DND-41 (cell line): Measurements from ENCODE around the gene CYSRT1.

ENCODE experiments used
- EZH2 ChIP-seq: IDR thresholded peaks from 3 replicates; pipeline ENCODE4 v1.6.1; 2012; ENCODE audit warnings: borderline replicate concordance, low read depth, mild to moderate bottlenecking, moderate library complexity, low read length, inconsistent platforms; ENCODE audit not compliant: severe bottlenecking
- TF ChIP-seq, protein P1 (sequence below): IDR thresholded peaks from 2 replicates; pipeline ENCODE4 v1.5.1; 2012; ENCODE audit warnings: borderline replicate concordance, low read length, moderate library complexity, mild to moderate bottlenecking; ENCODE audit not compliant: poor library complexity, severe bottlenecking; ENCODE audit errors: extremely low read depth

DNA sequence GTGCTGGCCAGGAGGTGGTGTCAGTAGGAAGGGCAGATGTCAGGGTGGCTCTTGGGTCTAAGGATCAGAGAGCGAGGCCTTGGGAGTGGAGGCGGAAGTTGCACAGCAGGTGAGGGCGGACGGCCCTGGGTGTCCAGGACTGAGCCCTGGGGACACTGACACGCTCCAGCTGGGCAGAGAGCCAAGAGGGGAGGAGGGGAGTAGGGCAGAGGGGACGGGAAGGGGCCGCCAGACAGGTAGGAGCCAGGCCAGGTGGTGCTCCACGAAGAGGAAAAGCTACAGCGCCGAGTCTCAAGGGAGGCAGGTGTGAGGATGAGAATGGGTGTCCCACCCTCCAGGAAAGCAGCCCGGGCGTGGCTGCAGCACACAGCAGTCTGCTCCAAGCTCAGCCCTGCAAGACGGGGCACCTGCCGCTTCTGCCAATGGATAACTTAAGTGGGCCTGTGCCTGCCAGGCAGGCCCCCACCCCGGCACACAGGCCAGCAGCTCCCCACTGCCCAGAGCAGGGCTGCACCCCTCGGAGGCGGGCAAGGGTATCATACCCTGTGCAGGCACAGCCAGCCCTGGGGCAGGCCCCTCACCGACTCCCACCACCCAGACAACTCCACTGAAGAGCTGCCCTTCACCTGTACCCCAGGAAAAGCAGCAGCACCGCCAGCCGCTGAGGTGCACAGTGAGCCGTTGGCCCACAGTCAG lies 29.3 kb upstream of the CYSRT1 start:
- TF ChIP-seq EZH2: no peak
- TF ChIP-seq, protein P1, sequence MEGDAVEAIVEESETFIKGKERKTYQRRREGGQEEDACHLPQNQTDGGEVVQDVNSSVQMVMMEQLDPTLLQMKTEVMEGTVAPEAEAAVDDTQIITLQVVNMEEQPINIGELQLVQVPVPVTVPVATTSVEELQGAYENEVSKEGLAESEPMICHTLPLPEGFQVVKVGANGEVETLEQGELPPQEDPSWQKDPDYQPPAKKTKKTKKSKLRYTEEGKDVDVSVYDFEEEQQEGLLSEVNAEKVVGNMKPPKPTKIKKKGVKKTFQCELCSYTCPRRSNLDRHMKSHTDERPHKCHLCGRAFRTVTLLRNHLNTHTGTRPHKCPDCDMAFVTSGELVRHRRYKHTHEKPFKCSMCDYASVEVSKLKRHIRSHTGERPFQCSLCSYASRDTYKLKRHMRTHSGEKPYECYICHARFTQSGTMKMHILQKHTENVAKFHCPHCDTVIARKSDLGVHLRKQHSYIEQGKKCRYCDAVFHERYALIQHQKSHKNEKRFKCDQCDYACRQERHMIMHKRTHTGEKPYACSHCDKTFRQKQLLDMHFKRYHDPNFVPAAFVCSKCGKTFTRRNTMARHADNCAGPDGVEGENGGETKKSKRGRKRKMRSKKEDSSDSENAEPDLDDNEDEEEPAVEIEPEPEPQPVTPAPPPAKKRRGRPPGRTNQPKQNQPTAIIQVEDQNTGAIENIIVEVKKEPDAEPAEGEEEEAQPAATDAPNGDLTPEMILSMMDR: no peak
